Suprapubic skin (tissue), 4 donors: ENCODE measurements around the gene GJC1.

Experiments
- CTCF ChIP-seq, 2 donors: fragments of 200-600 bp in 1 of 2; fragments of 450-650 bp in 1 of 2; sonication (generic) in 1 of 2; IDR thresholded peaks; one replicate each; pipeline ENCODE4 v1.5.1; 2016 to 2019; ENCODE audit warnings: antibody characterized with exemption in 2 of 2, mild to moderate bottlenecking in 1 of 2, moderate library complexity in 1 of 2
- POLR2A ChIP-seq, 2 donors: fragments of 450-650 bp; IDR thresholded peaks; one replicate each; pipeline ENCODE4 v1.6.1; 2017; ENCODE audit warnings: antibody characterized with exemption in 2 of 2, mild to moderate bottlenecking in 2 of 2, moderate library complexity in 2 of 2
- POLR2AphosphoS5 ChIP-seq, 3 donors: sonication (generic); formaldehyde crosslinking; IDR thresholded peaks; one replicate each; pipeline ENCODE4 v1.6.1; 2017; ENCODE audit warnings: antibody characterized with exemption in 3 of 3

- TF ChIP-seq POLR2A (IDR thresholded peaks at IDR 0.05) (no peak), CTCF (IDR thresholded peaks at IDR 0.05) (no peak), POLR2AphosphoS5 (IDR thresholded peaks at IDR 0.05) (no peak)
Observed at GRCh38 chr17:44757045-44757917, 72.8 kb downstream of the GJC1 start.
